OCI-LY7 (cell line): ENCODE measurements around the gene TRAIP.

Experiments used
- EZH2phosphoT487 ChIP-seq: fragments of 200-600 bp; sonication (generic); IDR thresholded peaks from 2 replicates; pipeline ENCODE4 v1.6.1; 2018; ENCODE audit warnings: low read depth, borderline replicate concordance, mild to moderate bottlenecking, mixed run types, antibody characterized with exemption, low read length, moderate library complexity, mixed read lengths
- TF ChIP-seq, protein P1 (sequence below): fragments of 200-600 bp; sonication (generic); conservative IDR thresholded peaks from 2 replicates; pipeline ENCODE4 v1.5.1; 2014; ENCODE audit warnings: mild to moderate bottlenecking, antibody characterized with exemption, low read length, moderate library complexity, mixed read lengths

DNA sequence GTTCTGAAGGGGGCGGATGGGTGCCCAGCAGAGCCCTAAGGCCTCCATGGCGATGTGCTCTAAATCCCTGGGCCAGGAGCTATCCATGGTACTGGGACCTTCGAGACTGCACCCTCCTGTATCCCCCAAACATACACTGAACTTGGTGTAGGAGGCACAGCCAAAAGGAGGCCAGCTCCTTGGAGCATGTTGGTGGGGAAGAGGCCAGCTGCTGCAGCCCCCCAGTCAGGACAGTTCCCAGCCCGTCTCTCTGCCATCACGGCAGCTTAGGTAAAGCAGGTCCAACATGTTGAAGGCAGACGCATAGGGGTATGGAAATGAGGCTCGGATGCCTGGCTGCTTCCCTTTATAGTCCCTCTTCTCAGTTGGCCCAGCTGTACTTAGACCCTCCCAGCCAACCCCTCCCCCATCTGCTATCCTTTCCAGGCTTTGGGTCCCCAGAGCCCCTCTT lies 11.5 kb upstream of the TRAIP start:
- TF ChIP-seq, protein P1, sequence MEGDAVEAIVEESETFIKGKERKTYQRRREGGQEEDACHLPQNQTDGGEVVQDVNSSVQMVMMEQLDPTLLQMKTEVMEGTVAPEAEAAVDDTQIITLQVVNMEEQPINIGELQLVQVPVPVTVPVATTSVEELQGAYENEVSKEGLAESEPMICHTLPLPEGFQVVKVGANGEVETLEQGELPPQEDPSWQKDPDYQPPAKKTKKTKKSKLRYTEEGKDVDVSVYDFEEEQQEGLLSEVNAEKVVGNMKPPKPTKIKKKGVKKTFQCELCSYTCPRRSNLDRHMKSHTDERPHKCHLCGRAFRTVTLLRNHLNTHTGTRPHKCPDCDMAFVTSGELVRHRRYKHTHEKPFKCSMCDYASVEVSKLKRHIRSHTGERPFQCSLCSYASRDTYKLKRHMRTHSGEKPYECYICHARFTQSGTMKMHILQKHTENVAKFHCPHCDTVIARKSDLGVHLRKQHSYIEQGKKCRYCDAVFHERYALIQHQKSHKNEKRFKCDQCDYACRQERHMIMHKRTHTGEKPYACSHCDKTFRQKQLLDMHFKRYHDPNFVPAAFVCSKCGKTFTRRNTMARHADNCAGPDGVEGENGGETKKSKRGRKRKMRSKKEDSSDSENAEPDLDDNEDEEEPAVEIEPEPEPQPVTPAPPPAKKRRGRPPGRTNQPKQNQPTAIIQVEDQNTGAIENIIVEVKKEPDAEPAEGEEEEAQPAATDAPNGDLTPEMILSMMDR, result no peak
- TF ChIP-seq EZH2phosphoT487, result no peak
